SU-DHL-6 (cell line): ENCODE measurements around the gene SLC47A1.
"Not testable (repeated sequence)": the region's sequence is repeated elsewhere in the genome, so short reads cannot be mapped to it uniquely, and the experiment has no call there.

Experiments used
- CTCF ChIP-seq: fragments of 200-600 bp; sonication (generic); IDR thresholded peaks from one replicate; pipeline ENCODE4 v1.5.1; 2017; ENCODE audit warnings: antibody characterized with exemption, mild to moderate bottlenecking, low read length, moderate library complexity; ENCODE audit not compliant: insufficient read depth, poor library complexity, severe bottlenecking
- EZH2phosphoT487 ChIP-seq: fragments of 200-600 bp; sonication (generic), shearing (Covaris generic); conservative IDR thresholded peaks from 2 replicates; pipeline ENCODE4 v1.6.1; 2018; ENCODE audit warnings: mild to moderate bottlenecking, antibody characterized with exemption, low read length, moderate library complexity, mixed read lengths

- not testable (repeated sequence) for TF ChIP-seq CTCF, EZH2phosphoT487
Measured at GRCh38 chr17:19509281-19509852, 24.3 kb upstream of the SLC47A1 start.
